Omental fat pad (tissue), 4 donors: ENCODE data around the gene C1orf94. TPM values are rescaled to one million over a fixed set of nuclear protein-coding genes. Genes with fewer than 3 reads are reported as not detected.

Experiments
- ATAC-seq: fragments of 150-250 bp; one replicate; pipeline ENCODE4 v1.9.1; 2016; ENCODE audit warnings: mild to moderate bottlenecking, moderate library complexity; ENCODE audit not compliant: low FRiP score
- DNase-seq: peaks from one replicate; pipeline ENCODE4 v3.0.0-alpha.2; 2019; ENCODE audit warnings: low spot score
- total RNA-seq, 4 donors: library from RNA; depleted of rRNA; stranded (reverse); fragments of >200 nt; gene quantifications; one replicate each; pipeline ENCODE4 v1.1.0, GENCODE V29; 2016
- TF ChIP-seq, protein P1 (sequence below), 3 donors: fragments of 450-650 bp; IDR thresholded peaks; one replicate each; pipeline ENCODE4 v1.5.1; 2016 to 2017; ENCODE audit warnings: antibody characterized with exemption in 3 of 3, mild to moderate bottlenecking in 3 of 3, moderate library complexity in 2 of 3

The C1orf94 gene, protein sequence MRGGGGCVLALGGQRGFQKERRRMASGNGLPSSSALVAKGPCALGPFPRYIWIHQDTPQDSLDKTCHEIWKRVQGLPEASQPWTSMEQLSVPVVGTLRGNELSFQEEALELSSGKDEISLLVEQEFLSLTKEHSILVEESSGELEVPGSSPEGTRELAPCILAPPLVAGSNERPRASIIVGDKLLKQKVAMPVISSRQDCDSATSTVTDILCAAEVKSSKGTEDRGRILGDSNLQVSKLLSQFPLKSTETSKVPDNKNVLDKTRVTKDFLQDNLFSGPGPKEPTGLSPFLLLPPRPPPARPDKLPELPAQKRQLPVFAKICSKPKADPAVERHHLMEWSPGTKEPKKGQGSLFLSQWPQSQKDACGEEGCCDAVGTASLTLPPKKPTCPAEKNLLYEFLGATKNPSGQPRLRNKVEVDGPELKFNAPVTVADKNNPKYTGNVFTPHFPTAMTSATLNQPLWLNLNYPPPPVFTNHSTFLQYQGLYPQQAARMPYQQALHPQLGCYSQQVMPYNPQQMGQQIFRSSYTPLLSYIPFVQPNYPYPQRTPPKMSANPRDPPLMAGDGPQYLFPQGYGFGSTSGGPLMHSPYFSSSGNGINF
- not detected for total RNA-seq

DNA sequence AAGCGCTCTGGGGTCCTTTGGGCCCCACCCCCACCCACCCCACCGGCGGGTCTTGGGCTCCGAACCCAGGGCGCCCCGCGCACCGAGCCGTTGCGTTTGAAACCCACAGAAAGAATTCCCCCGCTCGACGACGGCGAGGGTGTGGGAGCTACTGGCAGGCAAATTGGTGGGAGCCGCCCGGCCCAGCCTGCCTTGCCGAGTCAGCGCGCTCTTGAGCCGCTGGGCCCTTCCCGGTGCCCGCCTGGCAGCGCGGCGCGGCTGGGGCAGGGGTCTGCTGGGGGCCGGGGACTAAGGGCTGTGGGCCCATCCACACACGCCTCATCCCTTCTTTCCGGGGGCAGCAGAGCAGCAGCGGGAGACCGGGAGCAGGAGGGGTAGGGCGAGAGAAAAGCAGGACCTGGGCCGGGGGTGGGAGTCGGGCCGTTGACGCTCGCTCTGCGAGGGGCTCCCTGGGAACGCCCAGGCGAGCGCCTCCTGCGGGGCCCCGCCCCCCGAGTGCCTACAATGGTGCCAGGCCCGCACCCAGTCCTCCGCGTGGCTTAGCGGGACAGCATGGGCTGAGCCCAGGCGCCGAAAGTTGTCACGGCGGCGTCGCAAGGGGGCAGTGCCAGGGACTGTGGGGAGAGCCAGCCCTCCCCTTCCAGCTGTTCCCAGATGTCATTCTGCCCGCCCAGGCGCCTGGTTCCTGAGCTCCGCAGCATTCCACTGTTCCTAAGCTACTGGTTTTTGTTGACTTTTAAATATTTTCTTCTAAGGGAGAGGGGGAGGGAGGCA lies at the start of gene C1orf94:
C1orf94 (plus strand) TSS at position 78 of the 774 bp plus-strand sequence. CDS start 883 bp downstream, outside the sequence.
- DNase-seq (no peak), ATAC-seq (no peak)
- TF ChIP-seq, protein P1, sequence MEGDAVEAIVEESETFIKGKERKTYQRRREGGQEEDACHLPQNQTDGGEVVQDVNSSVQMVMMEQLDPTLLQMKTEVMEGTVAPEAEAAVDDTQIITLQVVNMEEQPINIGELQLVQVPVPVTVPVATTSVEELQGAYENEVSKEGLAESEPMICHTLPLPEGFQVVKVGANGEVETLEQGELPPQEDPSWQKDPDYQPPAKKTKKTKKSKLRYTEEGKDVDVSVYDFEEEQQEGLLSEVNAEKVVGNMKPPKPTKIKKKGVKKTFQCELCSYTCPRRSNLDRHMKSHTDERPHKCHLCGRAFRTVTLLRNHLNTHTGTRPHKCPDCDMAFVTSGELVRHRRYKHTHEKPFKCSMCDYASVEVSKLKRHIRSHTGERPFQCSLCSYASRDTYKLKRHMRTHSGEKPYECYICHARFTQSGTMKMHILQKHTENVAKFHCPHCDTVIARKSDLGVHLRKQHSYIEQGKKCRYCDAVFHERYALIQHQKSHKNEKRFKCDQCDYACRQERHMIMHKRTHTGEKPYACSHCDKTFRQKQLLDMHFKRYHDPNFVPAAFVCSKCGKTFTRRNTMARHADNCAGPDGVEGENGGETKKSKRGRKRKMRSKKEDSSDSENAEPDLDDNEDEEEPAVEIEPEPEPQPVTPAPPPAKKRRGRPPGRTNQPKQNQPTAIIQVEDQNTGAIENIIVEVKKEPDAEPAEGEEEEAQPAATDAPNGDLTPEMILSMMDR (IDR thresholded peaks at IDR 0.05), result no peak

DNA sequence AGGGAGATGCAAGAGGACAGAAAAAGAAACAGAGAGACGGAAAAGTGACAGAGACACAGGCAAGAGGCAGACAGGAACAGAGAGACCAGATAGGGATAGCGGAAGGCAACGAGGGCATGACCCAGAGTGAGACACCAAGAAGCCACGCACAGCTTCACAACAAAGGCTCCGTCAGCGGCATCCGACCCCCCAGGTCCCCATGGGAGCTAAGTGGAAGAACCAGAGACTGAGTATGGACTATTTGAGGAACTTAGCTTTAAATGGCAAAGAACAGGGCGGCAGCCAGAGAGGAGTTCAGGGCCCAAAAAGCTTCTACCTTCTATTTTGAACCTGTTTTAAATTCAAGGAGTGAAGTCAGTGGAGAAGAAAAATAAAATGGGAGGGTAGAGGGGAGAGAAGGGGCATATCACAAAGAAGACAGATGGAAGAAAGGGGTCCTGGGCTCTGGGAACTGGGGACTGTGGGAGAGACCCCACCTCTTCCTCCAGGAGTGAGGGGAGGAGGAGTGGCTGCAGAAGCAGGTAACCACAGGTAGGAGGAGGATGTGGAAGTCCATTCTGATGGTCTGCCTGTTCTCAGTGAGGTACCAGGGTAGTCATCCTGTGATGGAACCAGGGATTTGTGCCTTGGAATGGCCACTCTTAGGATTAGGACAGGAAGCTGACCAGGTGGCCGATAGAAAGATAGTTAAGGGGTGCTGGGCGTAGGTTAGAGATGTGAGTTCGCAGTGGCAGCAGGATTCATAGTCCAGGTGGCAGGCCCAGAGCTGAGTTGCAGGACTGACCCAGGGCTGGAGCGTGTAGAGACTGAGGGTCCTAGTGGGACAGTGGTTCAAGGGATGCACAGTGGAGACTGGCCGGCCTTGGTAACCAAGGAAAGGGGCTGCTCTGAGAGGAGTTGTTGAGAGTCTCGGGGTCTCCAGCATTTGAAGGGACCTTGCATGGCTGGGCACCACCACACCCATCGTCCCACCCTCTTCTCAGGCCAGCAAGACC lies 49.4 kb upstream of the C1orf94 start:
- no peak for DNase-seq
- TF ChIP-seq, protein P1 (IDR thresholded peaks at IDR 0.05), result no peak

DNA sequence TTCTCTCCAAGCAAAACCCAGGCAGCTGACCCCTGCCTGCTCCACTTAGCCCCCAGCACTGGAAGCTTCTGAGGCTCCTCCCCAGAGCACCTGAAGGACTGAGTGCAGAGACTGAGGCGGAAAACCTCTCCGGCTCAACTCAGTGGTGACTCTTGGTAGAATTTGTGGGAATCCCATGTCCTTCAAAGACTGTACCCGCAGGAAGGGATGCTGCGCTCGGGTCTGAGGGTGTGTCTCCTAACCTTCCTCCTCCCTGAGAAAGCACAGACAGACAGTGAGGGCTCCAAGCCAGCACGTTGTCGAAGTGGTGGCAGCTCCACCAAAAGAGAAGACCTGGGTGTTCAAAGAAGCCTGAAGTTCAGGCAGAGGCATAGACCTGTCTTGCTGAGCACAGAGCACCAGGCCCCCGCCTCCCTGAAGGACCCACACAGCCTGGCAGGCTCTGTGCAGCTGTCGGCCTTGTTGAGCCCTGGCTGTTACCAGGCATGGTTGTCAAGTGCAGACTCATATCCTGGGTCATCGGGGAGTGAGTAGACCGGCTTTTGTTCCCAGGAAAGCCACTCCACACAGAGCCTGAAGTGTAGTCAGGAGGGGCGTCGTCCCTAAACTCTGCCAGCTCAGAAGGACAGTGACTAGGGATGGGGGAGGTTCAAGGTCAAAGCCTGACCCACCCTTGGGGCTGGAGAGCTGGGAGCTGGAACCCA lies 48.4 kb upstream of the C1orf94 start:
- TF ChIP-seq, protein P1 (IDR thresholded peaks at IDR 0.05), result no peak
- ATAC-seq (no peak), DNase-seq (no peak)

More for the DNA sequence above, 49.4 kb upstream of the C1orf94 start:
- ATAC-seq, result no peak

DNA sequence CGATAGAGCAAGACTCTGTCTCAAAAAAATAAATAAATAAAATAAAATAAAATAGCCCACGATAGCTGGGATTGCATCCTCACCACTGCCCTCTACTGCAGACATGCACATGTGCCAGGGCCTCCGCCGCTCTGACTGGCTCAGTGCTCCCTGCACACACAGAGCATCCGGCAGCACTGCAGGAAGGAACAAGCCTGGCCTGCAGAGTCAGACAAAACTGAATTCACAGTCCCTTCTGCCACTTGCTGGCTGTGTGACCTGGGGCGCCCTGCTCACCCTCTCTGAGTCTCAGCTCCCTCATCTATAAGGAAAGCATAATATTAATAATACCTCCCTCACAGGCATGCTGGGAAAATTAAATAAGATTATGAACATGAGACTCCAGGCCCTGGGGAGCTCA lies 47.1 kb upstream of the C1orf94 start:
- no peak for ATAC-seq

DNA sequence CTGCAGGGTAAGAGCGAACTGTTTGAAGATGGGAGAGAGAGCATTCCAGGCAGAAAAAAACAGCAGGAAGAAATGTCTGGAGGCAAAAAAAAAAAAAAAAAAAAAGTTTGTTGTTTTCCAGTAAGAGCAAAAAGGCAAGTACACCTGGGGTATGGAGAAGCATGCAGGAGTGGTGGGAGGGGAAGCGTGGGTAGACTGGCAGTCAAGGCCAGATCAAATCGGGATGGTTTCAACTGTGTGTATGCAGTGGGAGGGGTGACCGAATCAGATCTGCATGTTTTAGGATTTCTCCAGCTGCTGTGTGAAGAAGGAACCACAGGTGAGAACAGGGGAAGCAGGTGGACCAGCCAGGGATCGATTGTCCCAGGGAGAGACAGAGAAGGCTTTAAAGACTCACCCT lies 46.4 kb upstream of the C1orf94 start:
- ATAC-seq, result no peak
- no peak for DNase-seq
- TF ChIP-seq, protein P1 (IDR thresholded peaks at IDR 0.05), result no peak

More for the DNA sequence above, 47.1 kb upstream of the C1orf94 start:
- DNase-seq, result no peak
- TF ChIP-seq, protein P1 (IDR thresholded peaks at IDR 0.05), result no peak
